A204.1 (cell line): ENCODE data around the gene CTXND1.

Source experiments
- FAIRE-seq: peaks from 2 replicates; lab custom pipeline; 2012; peaks lifted over from hg19 to GRCh38; lab: Jason Lieb, UNC

Gene CTXND1

GRCh38 chr15:80180468-80180867 lies 71.5 kb downstream of the CTXND1 start:
- no peak for FAIRE-seq

DNA sequence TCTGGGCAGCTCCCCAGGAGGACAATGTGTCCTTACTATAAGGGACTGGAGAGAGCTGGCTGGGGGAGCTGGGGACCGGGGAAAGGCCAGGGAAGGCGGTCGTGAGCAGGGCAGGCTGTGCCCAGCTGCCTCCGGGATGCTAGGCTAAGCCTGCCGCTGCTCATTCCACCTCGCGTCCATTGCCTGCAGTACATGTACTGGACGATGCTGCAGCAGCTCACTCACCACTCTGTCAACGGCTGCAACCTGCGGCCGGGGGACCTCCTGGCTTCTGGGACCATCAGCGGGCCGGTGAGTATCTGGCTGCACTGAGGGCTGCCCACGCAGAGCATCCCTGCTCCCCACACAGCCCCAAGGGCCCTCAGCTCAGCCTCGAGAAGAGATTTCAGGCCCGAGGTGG lies 72.1 kb downstream of the CTXND1 start:
- FAIRE-seq = no peak

GRCh38 chr15:80179025-80179759 lies 72.8 kb downstream of the CTXND1 start:
- no peak for FAIRE-seq

- no peak for FAIRE-seq
These were observed 74.9 kb downstream of the CTXND1 start for GRCh38 chr15:80177156-80177555.

GRCh38 chr15:80176443-80176842 lies 75.6 kb downstream of the CTXND1 start:
- no peak for FAIRE-seq

DNA sequence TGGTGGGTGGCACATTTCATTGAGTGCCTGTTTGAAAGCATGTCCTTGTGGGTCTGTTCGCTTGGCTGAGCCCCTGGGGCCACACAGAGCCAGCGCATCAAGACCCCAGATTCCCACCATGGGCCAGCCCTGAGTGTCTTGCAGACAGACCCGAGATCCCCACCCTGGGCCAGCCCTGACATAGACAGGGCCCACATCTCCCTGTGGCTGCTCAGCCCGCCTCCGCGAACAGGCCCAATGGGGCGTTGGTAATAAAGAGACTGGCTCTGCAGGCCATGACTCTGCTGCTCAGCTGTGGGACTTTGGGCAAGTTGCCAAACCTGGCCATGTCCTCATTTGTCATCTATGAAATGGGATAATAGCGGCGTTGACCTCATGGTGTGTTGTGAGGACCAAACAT lies 76.6 kb downstream of the CTXND1 start:
- FAIRE-seq = no peak

DNA sequence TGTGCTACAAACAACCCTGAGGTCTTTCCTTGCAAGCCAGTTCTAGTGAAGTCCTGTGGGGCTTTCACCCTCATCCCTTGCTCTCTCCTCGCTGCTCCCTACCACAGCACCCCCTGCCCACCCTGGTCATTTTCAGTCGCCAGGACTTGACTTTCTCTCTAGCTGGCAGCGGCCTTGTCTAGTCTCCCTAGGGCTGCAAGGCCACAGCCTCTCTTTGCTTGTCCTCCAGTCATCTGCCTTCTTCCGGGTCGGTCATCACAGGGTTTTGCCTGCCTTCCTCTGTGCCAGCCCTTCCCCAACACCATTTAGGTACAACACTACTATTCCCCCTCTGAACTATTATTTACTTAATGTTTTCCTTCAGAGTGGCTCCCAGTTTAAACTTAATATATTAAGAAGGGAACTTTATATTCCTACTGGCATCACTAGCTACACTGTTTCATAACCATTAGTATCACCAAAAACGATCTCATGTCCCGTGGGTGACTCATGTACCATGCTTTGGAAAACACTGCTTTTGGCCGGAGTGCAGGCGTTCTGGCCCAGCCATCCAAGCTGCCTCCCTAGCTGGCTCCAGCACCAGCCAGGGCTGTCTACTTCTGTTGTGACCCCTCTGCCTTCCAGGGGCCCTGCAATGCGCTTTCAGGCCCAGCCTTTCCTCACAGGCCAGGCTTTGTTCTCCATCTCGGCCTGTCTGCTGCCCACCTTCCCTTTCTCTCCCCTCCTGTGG lies 77.8 kb downstream of the CTXND1 start:
- no peak for FAIRE-seq

GRCh38 chr15:80173022-80173759 lies 78.8 kb downstream of the CTXND1 start:
- no peak for FAIRE-seq

DNA sequence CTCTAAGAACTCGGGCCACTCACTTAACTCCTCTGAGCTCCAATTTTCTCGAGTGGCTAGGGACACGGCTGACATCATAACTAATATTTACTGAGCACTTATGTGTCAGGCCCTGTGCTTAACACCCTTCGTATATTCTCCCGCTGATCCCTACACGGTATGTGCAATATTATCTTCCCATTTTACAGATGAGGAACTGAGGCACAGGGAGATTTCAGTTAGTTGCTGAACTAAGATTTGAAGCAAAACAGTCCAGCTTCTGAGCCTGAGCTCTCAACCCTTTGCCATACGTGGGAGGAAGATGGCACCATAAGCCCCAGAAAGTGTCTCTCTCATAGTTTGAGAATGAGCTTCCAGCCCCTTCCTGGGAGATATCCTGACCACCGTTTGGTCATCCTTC lies 79.6 kb downstream of the CTXND1 start:
- FAIRE-seq = no peak

DNA sequence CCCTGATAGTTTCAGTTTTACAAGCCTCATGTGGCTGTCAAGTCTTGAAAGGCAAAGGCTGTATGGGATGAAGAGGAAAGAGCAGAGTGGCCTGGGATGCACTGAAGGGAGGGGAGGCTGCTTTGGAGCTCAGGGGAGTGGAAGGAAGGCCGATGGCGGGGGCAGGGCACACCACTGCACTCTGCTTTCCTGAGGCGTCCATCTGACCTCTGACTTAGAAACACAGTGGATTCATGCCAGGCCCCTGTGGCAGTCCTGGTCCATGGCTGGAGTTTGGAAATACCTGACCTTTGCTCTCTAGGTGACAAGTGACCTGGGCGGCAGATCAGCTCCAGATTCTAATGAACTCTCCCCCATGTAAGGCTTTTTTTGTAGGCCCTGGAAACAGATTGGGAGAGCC lies 80.2 kb downstream of the CTXND1 start:
- FAIRE-seq = no peak

DNA sequence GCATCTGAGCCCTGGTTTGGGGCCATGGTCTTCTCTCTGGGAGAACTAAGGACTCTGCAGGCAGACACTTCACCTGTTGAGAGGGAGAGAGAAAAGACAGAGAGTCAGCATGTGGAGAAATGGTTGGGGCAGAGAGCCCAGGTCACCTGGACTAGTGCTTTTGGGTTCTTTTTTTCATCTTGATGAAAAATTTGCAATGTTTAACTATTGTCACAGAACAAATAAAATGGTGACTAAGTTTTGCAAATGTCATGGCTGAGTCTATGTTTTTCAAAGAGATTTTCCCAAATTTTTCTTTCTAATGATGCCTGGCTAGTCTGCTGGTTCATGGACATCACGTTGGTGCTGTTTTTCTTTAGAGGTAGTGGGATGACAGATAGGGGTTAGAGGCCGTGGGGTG lies 81.4 kb downstream of the CTXND1 start:
- no peak for FAIRE-seq

DNA sequence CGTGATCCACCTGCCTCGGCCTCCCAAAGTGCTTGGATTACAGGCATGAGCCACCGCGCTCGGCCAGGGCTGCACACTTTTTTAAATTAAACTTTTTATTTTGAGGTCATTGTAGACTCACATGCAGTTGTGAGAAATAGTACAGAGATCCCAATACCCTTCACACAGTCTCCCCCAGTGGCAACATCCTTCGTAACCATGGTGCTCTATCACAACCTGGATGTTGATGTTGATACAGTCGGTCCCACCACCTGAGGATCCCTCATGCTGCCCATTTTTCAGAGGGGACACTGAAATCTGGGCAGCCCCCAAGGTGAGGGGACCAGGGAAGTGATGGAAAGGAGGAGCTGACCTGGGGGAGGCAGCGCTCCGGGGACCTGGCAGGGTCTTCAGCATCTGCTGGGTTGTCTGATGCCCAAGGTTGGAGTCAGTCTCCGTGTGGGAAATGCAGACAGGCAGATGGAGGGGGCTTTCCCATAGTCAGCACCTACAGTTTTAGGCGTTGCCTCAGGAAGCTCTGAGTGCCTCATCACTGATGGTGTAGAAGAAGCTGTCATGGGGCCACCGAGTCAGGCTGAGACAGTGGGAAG lies 82.2 kb downstream of the CTXND1 start:
- FAIRE-seq = no peak

DNA sequence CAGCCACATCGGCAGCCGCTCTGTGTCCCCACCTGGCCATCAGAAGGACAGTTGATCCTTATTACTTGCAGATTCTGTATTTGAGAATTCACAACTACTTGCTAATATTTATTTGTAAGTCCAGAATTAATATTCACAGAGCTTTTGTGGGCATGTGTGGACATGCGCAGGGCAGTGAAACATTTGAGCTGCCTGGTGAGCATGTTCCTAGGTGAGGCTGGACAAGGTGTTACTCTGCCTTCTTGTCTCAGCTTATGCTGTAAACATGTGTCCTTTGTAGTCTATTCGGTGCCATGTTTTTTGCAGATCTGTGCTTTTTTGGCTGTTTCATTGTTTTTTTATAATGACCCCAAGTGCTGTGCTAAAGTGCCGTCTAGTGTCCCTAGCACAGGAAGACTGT lies 83.6 kb downstream of the CTXND1 start:
- no peak for FAIRE-seq

GRCh38 chr15:80167936-80168335 lies 84.1 kb downstream of the CTXND1 start:
- FAIRE-seq = no peak

DNA sequence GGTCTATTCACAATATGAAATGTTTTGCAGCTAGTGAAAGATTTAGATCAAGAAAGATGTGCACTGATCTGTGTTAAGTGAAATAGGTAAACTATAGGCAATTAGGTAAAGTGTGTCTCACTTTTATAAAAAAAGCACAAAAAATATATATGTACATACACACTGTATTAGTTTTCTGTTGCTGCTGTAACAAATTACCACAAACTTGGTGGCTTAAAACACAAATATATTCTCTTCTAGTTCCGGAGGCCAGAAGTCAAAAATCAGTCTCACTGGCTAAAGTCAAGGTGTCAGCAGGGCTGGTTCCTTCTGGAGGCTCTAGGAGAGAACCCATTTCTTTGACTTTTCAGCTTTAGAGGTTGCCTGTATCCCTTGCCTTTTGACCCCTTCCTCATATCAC lies 88.1 kb downstream of the CTXND1 start:
- no peak for FAIRE-seq

DNA sequence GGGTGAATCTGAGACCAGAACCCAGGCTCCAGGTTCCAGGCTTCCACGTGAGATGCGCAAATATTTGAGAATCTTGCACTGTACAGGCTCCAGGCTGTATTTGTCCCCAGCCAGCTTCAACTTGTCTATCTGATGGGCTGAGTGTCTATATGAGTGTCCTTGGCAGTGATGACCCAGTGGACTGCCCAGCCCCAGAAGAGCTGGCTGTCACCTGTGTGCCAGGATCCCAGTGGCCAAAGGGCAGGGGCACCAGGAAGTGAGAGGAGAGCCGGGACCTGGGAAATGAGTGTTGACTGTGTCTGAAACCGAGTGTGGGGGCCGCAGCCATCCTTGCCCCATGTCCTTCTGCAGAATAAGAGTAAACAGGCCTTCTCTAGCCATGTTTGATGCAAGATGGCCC lies 88.8 kb downstream of the CTXND1 start:
- no peak for FAIRE-seq

GRCh38 chr15:80162059-80162554 lies 89.9 kb downstream of the CTXND1 start:
- FAIRE-seq = no peak

DNA sequence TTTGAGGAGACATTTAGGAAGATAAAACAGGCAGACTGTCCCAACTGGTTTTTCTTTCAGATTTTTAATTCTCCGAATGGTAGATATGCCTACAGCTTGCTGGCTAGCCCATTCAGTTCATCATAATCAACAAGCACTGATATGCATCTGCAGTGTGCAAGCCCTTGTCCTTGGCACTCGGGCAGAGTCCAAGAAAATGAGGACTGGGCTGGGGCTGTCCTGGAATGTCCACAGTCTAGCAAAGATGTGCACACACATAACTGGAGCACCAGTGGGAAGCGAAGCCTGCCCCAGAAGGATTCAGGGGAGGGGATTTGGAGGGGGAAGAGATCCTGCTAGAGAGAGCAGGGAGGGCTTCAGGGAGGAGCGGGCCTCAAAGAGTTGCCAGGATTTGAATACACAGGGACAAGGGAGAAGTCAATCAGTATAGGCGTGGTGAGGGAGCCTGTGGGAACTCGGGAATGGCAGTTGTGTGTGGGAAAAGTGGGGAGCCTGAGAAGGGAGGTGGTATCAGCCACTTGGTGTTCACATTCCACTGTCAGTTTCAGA lies 90.5 kb downstream of the CTXND1 start:
- FAIRE-seq = no peak

GRCh38 chr15:80160570-80161156 lies 91.3 kb downstream of the CTXND1 start:
- FAIRE-seq = no peak

- FAIRE-seq = no peak
These were observed 92.0 kb downstream of the CTXND1 start for GRCh38 chr15:80159811-80160569.

GRCh38 chr15:80159301-80159700 lies 92.7 kb downstream of the CTXND1 start:
- FAIRE-seq = no peak
